IMR-90 (cell line): Measurements from ENCODE around the gene SBSN. TPM values are rescaled to one million over a fixed set of nuclear protein-coding genes. Genes with fewer than 3 reads are reported as not detected.

Experiments used
- ATAC-seq: fragments of 200-7000 bp; cut with Tn5 transposase; 2 replicates; pipeline ENCODE4 v1.9.1; 2020; ENCODE audit warnings: low read depth, mild to moderate bottlenecking, moderate library complexity
- BruUV-seq: library from RNA; stranded (reverse); fragments of 400-500 nt; replicated peaks from 2 replicates; lab custom pipeline; 2021; lab: Mats Ljungman, UMichigan
- CTCF ChIA-PET: fragments of 300-600 bp; formaldehyde crosslinking; extraction: SDS; loops from one replicate; lab custom pipeline; 2021; ENCODE audit warnings: antibody characterized with exemption; lab: Yijun Ruan, JAX
- POLR2A ChIA-PET: fragments of 300-600 bp; sonication (Branson Sonifier 250); formaldehyde crosslinking; loops from one replicate; lab custom pipeline; 2022; ENCODE audit warnings: antibody characterized with exemption; ENCODE audit not compliant: unreplicated experiment; lab: Charles Lee
- DNase-seq: peaks from one replicate; pipeline ENCODE4 v3.0.0; 2013
- H2AFZ ChIP-seq: replicated peaks from 2 replicates; pipeline ENCODE3; 2013; ENCODE audit warnings: low read length, mild to moderate bottlenecking; ENCODE audit not compliant: poor library complexity
- H2AK5ac ChIP-seq: 2 replicates; pipeline ENCODE4 v1.6.1; 2013; ENCODE audit warnings: low read depth, low read length, inconsistent platforms
- H2AK9ac ChIP-seq: replicated peaks from 2 replicates; pipeline ENCODE3; 2013; ENCODE audit warnings: mild to moderate bottlenecking, low read depth, low read length, moderate library complexity; ENCODE audit not compliant: poor library complexity
- H2BK120ac ChIP-seq: 2 replicates; pipeline ENCODE4 v1.6.1; 2013; ENCODE audit warnings: low read depth, low read length, inconsistent platforms
- H2BK15ac ChIP-seq: 3 replicates; pipeline ENCODE4 v1.6.1; 2013; ENCODE audit warnings: low read depth, low read length, inconsistent platforms
- H2BK20ac ChIP-seq: 2 replicates; pipeline ENCODE4 v1.6.1; 2013; ENCODE audit warnings: low read depth, mild to moderate bottlenecking, inconsistent platforms, low read length, moderate library complexity
- H2BK5ac ChIP-seq: 2 replicates; pipeline ENCODE4 v1.6.1; 2013; ENCODE audit warnings: mild to moderate bottlenecking, low read depth, low read length, inconsistent platforms; ENCODE audit not compliant: poor library complexity, severe bottlenecking
- H3K14ac ChIP-seq: replicated peaks from 2 replicates; pipeline ENCODE4 v1.6.1; 2013; ENCODE audit warnings: low read depth, low read length, inconsistent platforms
- H3K18ac ChIP-seq: 2 replicates; pipeline ENCODE4 v1.6.1; 2013; ENCODE audit warnings: low read depth, low read length, control low read depth
- H3K23ac ChIP-seq: 2 replicates; pipeline ENCODE4 v1.6.1; 2013; ENCODE audit warnings: low read depth, low read length, inconsistent platforms
- H3K27ac ChIP-seq: 2 replicates; pipeline ENCODE4 v1.5.1; 2013; ENCODE audit warnings: mild to moderate bottlenecking, control low read depth, low read length; ENCODE audit not compliant: insufficient read depth
- H3K27me3 ChIP-seq: 2 replicates; pipeline ENCODE4 v1.6.1; 2013; ENCODE audit warnings: low read length; ENCODE audit not compliant: control insufficient read depth, insufficient read depth
- H3K36me3 ChIP-seq: 2 replicates; pipeline ENCODE4 v1.6.1; 2013; ENCODE audit warnings: low read length, mixed read lengths; ENCODE audit not compliant: control insufficient read depth, insufficient read depth
- H3K4ac ChIP-seq: 2 replicates; pipeline ENCODE4 v1.6.1; 2013; ENCODE audit warnings: low read depth, low read length, inconsistent platforms
- H3K4me1 ChIP-seq: 2 replicates; pipeline ENCODE4 v1.6.1; 2013; ENCODE audit warnings: low read length, mixed read lengths; ENCODE audit not compliant: control insufficient read depth, insufficient read depth
- H3K4me2 ChIP-seq: 2 replicates; pipeline ENCODE4 v1.6.1; 2013; ENCODE audit warnings: low read depth, mild to moderate bottlenecking, control low read depth, low read length, moderate library complexity
- H3K4me3 ChIP-seq: 2 replicates; pipeline ENCODE4 v1.5.1; 2013; ENCODE audit warnings: low read depth, mild to moderate bottlenecking, control low read depth, low read length, moderate library complexity; ENCODE audit not compliant: insufficient read depth
- H3K56ac ChIP-seq: 2 replicates; pipeline ENCODE4 v1.6.1; 2013; ENCODE audit warnings: low read length, inconsistent platforms; ENCODE audit not compliant: insufficient read depth; ENCODE audit errors: extremely low read depth
- H3K79me1 ChIP-seq, 2 experiments: 2 replicates each; pipeline ENCODE4 v1.6.1; 2013; ENCODE audit warnings: low read length in 2 of 2, inconsistent platforms in 1 of 2, low read depth in 1 of 2
- H3K9ac ChIP-seq: 2 replicates; pipeline ENCODE4 v1.6.1; 2013; ENCODE audit warnings: low read depth, low read length, control low read depth
- H3K9me1 ChIP-seq: 2 replicates; pipeline ENCODE4 v1.6.1; 2013; ENCODE audit warnings: low read length, inconsistent platforms; ENCODE audit not compliant: insufficient read depth
- H3K9me3 ChIP-seq: 2 replicates; pipeline ENCODE4 v1.6.1; 2013; ENCODE audit warnings: low read length; ENCODE audit not compliant: control insufficient read depth, insufficient read depth
- H4K20me1 ChIP-seq: 2 replicates; pipeline ENCODE4 v1.6.1; 2013; ENCODE audit warnings: low read length, inconsistent platforms; ENCODE audit not compliant: insufficient read depth
- H4K5ac ChIP-seq: 2 replicates; pipeline ENCODE4 v1.6.1; 2013; ENCODE audit warnings: mild to moderate bottlenecking, low read depth, low read length, control low read depth
- H4K8ac ChIP-seq, 2 experiments: 2 replicates each; pipeline ENCODE4 v1.6.1; 2013; ENCODE audit warnings: low read depth in 2 of 2, low read length in 2 of 2, control low read depth in 1 of 2, inconsistent platforms in 1 of 2
- H4K91ac ChIP-seq: 2 replicates; pipeline ENCODE4 v1.6.1; 2013; ENCODE audit warnings: low read depth, low read length, inconsistent platforms; ENCODE audit not compliant: insufficient read depth
- BHLHE40 ChIP-seq: fragments of 150-350 bp; IDR thresholded peaks from 2 replicates; pipeline ENCODE4 v1.6.1; 2016; ENCODE audit warnings: mild to moderate bottlenecking, low read depth, low read length
- CEBPB ChIP-seq: IDR thresholded peaks from 2 replicates; pipeline ENCODE4 v1.6.1; 2012; ENCODE audit warnings: low read depth, low read length, improper control_type of control experiment
- CHD1 ChIP-seq: IDR thresholded peaks from 2 replicates; pipeline ENCODE4 v1.6.1; 2012; ENCODE audit warnings: low read depth, low read length, improper control_type of control experiment
- MAFK ChIP-seq: IDR thresholded peaks from 2 replicates; pipeline ENCODE4 v1.6.1; 2012; ENCODE audit warnings: low read depth, low read length, improper control_type of control experiment
- MAZ ChIP-seq: IDR thresholded peaks from 2 replicates; pipeline ENCODE4 v1.6.1; 2012; ENCODE audit warnings: low read depth, mild to moderate bottlenecking, low read length, improper control_type of control experiment, moderate library complexity, borderline replicate concordance
- MXI1 ChIP-seq: IDR thresholded peaks from 2 replicates; pipeline ENCODE4 v1.6.1; 2012; ENCODE audit warnings: low read depth, mild to moderate bottlenecking, low read length, moderate library complexity, borderline replicate concordance
- NFE2L2 ChIP-seq: fragments of 150-350 bp; IDR thresholded peaks from 2 replicates; pipeline ENCODE4 v1.6.1; 2016; ENCODE audit warnings: low read depth, mild to moderate bottlenecking, low read length
- POLR2A ChIP-seq: IDR thresholded peaks from 2 replicates; pipeline ENCODE4 v1.6.1; 2012; ENCODE audit warnings: mild to moderate bottlenecking, low read depth, low read length
- RAD21 ChIP-seq: IDR thresholded peaks from 2 replicates; pipeline ENCODE4 v1.6.1; 2012; ENCODE audit warnings: low read length, improper control_type of control experiment
- RCOR1 ChIP-seq: IDR thresholded peaks from 2 replicates; pipeline ENCODE4 v1.6.1; 2012; ENCODE audit warnings: mild to moderate bottlenecking, low read length, improper control_type of control experiment; ENCODE audit not compliant: insufficient replicate concordance
- RFX5 ChIP-seq: IDR thresholded peaks from 2 replicates; pipeline ENCODE4 v1.8.0; 2012; ENCODE audit warnings: low read depth, mild to moderate bottlenecking, low read length, moderate library complexity
- SMC3 ChIP-seq: fragments of 150-350 bp; IDR thresholded peaks from 2 replicates; pipeline ENCODE4 v1.6.1; 2016; ENCODE audit warnings: low read depth, mild to moderate bottlenecking, antibody characterized with exemption, low read length, moderate library complexity
- WGBS, 2 experiments: methylation state at CpG; one replicate each; pipeline versions ENCODE4 v1.1.5 to v1.1.7; 2013; ENCODE audit warnings: missing lambda C conversion rate in 2 of 2; ENCODE audit not compliant: insufficient read length in 1 of 2; ENCODE audit errors: extremely low coverage in 2 of 2; 5-methylcytosine and 5-hydroxymethylcytosine counted together
- dilution Hi-C: fragments of 300-500 bp; cut with HindIII; formaldehyde crosslinking; loops from one replicate; pipeline ENCODE4 v1.14.3; 2018; ENCODE audit warnings: low sequenced_read_pairs; ENCODE audit not compliant: unreplicated experiment
- in situ Hi-C: fragments of 300-500 bp; cut with MboI; formaldehyde crosslinking; loops from 3 replicates; pipeline ENCODE4 v1.14.3; 2019; ENCODE audit warnings: low sequenced_read_pairs, inconsistent platforms, mixed read lengths
- intact Hi-C: fragments of 100-400 bp; cut with micrococcal nuclease; formaldehyde crosslinking; loops from 2 replicates; pipeline ENCODE4 v1.10.0; 2022
- polyA plus RNA-seq, 3 experiments: library from polyadenylated mRNA; depleted of rRNA; stranded (reverse); fragments of >200 nt; gene quantifications; 2 replicates each; pipeline ENCODE4 v1.2.3, GENCODE V29; 2012; ENCODE audit warnings: low replicate concordance in 1 of 3
- total RNA-seq: library from RNA; depleted of rRNA; stranded (reverse); fragments of >200 nt; gene quantifications from 2 replicates; pipeline ENCODE4 v1.2.3, GENCODE V29; 2012
- TF ChIP-seq, protein P1 (sequence below): fragments of 150-350 bp; IDR thresholded peaks from 2 replicates; pipeline ENCODE4 v1.6.1; 2017; ENCODE audit warnings: mild to moderate bottlenecking, antibody characterized with exemption, low read length, low read depth
- TF ChIP-seq, protein P2 (sequence below): conservative IDR thresholded peaks from 2 replicates; pipeline ENCODE4 v1.5.1; 2012; ENCODE audit warnings: mild to moderate bottlenecking, low read depth, low read length, improper control_type of control experiment

Gene SBSN
- total and polyA plus RNA-seq, 2 of the 4 experiments (the other 2 are of a cell fraction), result 0.72 to 6.4 TPM

DNA sequence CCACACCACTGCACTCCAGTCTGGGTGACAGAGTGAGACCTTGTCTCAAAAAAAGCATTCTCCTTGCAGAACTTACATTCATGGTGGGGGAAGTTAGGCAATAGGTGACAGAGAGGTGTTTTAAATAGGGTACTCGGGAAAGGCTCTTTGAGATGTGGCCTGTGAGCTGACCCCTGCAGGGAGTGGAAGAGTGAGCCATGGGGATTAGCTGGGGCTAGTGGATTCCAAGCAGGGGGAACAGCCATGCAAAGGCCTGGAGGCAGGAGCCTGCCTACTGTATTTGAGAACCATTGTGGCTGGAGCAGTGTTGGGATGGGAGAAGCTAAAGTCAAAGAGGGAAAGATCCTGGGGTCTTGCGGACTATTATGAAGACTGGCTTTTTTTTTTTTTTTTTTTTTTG is 10.8 kb downstream of the SBSN start:
- WGBS, 2 experiments, result 89% methylated on average over 1 of the region's 2 CpGs; no CpG with 5 or more reads in 1 of the 2 experiments
- in situ Hi-C loops, result no loop called here
- BruUV-seq, result no TSS peak

More for the DNA sequence above, 10.8 kb downstream of the SBSN start:
- dilution Hi-C loops (no loop called here), intact Hi-C loops (no loop called here)
- Histone ChIP-seq H2BK15ac (peak overlapping the region; percentile 0; the same call in 2 of the 3 replicates), H3K27me3 (peaks cover 9% of the 10 kb centered on the region; the same call in 1 of the 2 replicates), H3K14ac (no peak overlapping the region), H3K9me1 (peaks cover 16% of the 10 kb centered on the region), H3K27ac (no peak overlapping the region), H2AFZ (peak overlapping the region; percentile 38), H3K4me1 (peaks cover 12% of the 10 kb centered on the region), H3K79me1 (0 out of 4 replicates have a peak, but pooled peaks cover 0 to 3% of the 10 kb centered on the region in 2 experiments), H2BK120ac (peak overlapping the region; percentile 68; the same call in 1 of the 2 replicates), H3K4ac (peak overlapping the region; percentile 67), H4K5ac (no peak overlapping the region), H3K9ac (no peak overlapping the region), H3K4me3 (no peak overlapping the region), H3K4me2 (no peak overlapping the region), H3K23ac (no peak overlapping the region), H2AK5ac (peak overlapping the region; percentile 70; the same call in 1 of the 2 replicates), H4K91ac (no peak overlapping the region; the same call in 1 of the 2 replicates), H2BK5ac (no peak overlapping the region), H3K56ac (no peak overlapping the region), H3K9me3 (no peaks in the 10 kb centered on the region), H2AK9ac (no peak overlapping the region), H2BK20ac (peak overlapping the region; percentile 85), H3K36me3 (no peaks in the 10 kb centered on the region), H4K8ac (0 out of 4 replicates have a peak overlapping the region, but pooled peaks of 1 of the 2 experiments have one; percentile 27), H4K20me1 (no peaks in the 10 kb centered on the region), H3K18ac (no peak overlapping the region)
- POLR2A ChIA-PET, result interaction anchor here (0.5 kb wide), 1 partner anchor 14 kb away, joined by 11 read pairs; no protein-coding TSS in a partner anchor
- DNase-seq (no peak), ATAC-seq (no peak)
- no peak for TF ChIP-seq NFE2L2
- TF ChIP-seq SMC3, result no peak
- no peak for TF ChIP-seq BHLHE40
- TF ChIP-seq POLR2A, result no peak
- no peak for TF ChIP-seq CEBPB
- no peak for TF ChIP-seq MAFK
- TF ChIP-seq, protein P1, sequence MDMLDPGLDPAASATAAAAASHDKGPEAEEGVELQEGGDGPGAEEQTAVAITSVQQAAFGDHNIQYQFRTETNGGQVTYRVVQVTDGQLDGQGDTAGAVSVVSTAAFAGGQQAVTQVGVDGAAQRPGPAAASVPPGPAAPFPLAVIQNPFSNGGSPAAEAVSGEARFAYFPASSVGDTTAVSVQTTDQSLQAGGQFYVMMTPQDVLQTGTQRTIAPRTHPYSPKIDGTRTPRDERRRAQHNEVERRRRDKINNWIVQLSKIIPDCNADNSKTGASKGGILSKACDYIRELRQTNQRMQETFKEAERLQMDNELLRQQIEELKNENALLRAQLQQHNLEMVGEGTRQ, result no peak
- no peak for TF ChIP-seq CHD1
- TF ChIP-seq, protein P2, sequence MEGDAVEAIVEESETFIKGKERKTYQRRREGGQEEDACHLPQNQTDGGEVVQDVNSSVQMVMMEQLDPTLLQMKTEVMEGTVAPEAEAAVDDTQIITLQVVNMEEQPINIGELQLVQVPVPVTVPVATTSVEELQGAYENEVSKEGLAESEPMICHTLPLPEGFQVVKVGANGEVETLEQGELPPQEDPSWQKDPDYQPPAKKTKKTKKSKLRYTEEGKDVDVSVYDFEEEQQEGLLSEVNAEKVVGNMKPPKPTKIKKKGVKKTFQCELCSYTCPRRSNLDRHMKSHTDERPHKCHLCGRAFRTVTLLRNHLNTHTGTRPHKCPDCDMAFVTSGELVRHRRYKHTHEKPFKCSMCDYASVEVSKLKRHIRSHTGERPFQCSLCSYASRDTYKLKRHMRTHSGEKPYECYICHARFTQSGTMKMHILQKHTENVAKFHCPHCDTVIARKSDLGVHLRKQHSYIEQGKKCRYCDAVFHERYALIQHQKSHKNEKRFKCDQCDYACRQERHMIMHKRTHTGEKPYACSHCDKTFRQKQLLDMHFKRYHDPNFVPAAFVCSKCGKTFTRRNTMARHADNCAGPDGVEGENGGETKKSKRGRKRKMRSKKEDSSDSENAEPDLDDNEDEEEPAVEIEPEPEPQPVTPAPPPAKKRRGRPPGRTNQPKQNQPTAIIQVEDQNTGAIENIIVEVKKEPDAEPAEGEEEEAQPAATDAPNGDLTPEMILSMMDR, result no peak
- TF ChIP-seq RCOR1, result no peak
- no peak for TF ChIP-seq MAZ
- TF ChIP-seq RAD21, result no peak
- TF ChIP-seq RFX5, result no peak
- TF ChIP-seq MXI1, result no peak
- CTCF ChIA-PET, result interaction anchor here (0.7 to 1.1 kb wide), 2 partner anchors 22 to 115 kb away, joined by 3 read pairs; no protein-coding TSS in a partner anchor
